CD4-positive, alpha-beta T cell treated with Interleukin-12 subunit alpha and Interleukin-12 subunit beta, for 1 hour (primary cell): ENCODE data around the gene RNF115.
A peak's percentile ranks its signal among the peaks of the same experiment; 100 is the strongest.

Source experiments
- DNase-seq: peaks from one replicate; pipeline ENCODE4 v3.0.0-alpha.2; 2020

Gene RNF115

GRCh38 chr1:145690587-145691558 is 133.0 kb downstream of the RNF115 start:
- peak; percentile 63 for DNase-seq

DNA sequence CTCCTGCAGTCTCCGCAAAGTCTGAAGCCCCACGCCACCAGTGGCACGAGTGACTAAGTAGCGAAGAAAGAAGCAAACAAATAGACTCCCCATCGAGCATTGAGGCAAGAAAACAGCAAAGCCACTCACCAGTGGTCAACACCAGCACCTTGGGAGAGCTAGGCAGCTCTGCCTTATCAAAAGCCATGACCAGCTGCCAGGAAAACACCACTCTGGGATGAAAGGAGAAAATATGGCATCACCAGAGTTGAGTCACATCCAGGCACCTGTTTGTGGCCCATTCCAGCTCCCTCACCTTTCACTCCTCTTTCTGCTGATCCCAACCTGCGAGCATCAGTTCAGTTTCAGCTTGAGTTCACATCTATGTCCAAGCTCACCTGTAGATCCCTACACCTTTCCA is 134.0 kb downstream of the RNF115 start:
- no peak for DNase-seq

- DNase-seq: no peak
Observed at GRCh38 chr1:145688924-145689323, 135.0 kb downstream of the RNF115 start.
